BLaER1 (cell line): ENCODE results near the gene VAV1.

ENCODE experiments used
- H3K27ac ChIP-seq: shearing (Covaris generic); formaldehyde crosslinking; 2 replicates; pipeline ENCODE4 v1.8.1; 2022
- H3K27me3 ChIP-seq: shearing (Covaris generic); formaldehyde crosslinking; 2 replicates; pipeline ENCODE4 v1.8.1; 2022
- H3K36me3 ChIP-seq: shearing (Covaris generic); formaldehyde crosslinking; 2 replicates; pipeline ENCODE4 v1.8.1; 2022
- H3K4me1 ChIP-seq: shearing (Covaris generic); formaldehyde crosslinking; 2 replicates; pipeline ENCODE4 v1.8.1; 2022
- H3K4me2 ChIP-seq: shearing (Covaris generic); formaldehyde crosslinking; 2 replicates; pipeline ENCODE4 v1.8.1; 2022
- H3K4me3 ChIP-seq: shearing (Covaris generic); formaldehyde crosslinking; 2 replicates; pipeline ENCODE4 v1.8.1; 2022
- H3K9ac ChIP-seq: shearing (Covaris generic); formaldehyde crosslinking; 2 replicates; pipeline ENCODE4 v1.8.1; 2022
- H3K9me3 ChIP-seq: shearing (Covaris generic); formaldehyde crosslinking; 2 replicates; pipeline ENCODE4 v1.8.1; 2022
- H4K20me1 ChIP-seq: shearing (Covaris generic); formaldehyde crosslinking; 2 replicates; pipeline ENCODE4 v1.8.1; 2022
- Cebpa-rat ChIP-seq: shearing (Covaris generic); IDR thresholded peaks from 2 replicates; pipeline ENCODE4 v1.8.1; 2022

The VAV1 gene

GRCh38 chr19:6778386-6778785 is 5.9 kb downstream of the VAV1 start:
- Histone ChIP-seq H3K27ac (peak overlapping the region; percentile 28; the same call in 1 of the 2 replicates), H3K9ac (no peak overlapping the region)

GRCh38 chr19:6779206-6779605 is 6.7 kb downstream of the VAV1 start:
- H3K27me3 ChIP-seq = no peaks in the 10 kb centered on the region
- no peak overlapping the region for H3K4me3 ChIP-seq
- peaks cover 47% of the 10 kb centered on the region for H3K4me1 ChIP-seq
- 0 out of 2 replicates have a peak overlapping the region, but pooled peaks have one; percentile 17 for H3K4me2 ChIP-seq
- peaks cover 90% of the 10 kb centered on the region for H3K36me3 ChIP-seq
- no peak for TF ChIP-seq Cebpa-rat
- no peak overlapping the region for H3K9ac ChIP-seq
- no peak overlapping the region for H3K27ac ChIP-seq
- H4K20me1 ChIP-seq = peaks cover 100% of the 10 kb centered on the region
- H3K9me3 ChIP-seq = no peaks in the 10 kb centered on the region

More at GRCh38 chr19:6778386-6778785, 5.9 kb downstream of the VAV1 start:
- Histone ChIP-seq H3K27me3 (no peaks in the 10 kb centered on the region), H4K20me1 (peaks cover 100% of the 10 kb centered on the region), H3K9me3 (no peaks in the 10 kb centered on the region), H3K4me1 (peaks cover 47% of the 10 kb centered on the region), H3K4me3 (no peak overlapping the region), H3K36me3 (peaks cover 82% of the 10 kb centered on the region), H3K4me2 (peak overlapping the region; percentile 54)
- TF ChIP-seq Cebpa-rat = no peak

GRCh38 chr19:6787393-6787792 is 14.9 kb downstream of the VAV1 start:
- no peak for TF ChIP-seq Cebpa-rat
- Histone ChIP-seq H3K27me3 (no peaks in the 10 kb centered on the region), H3K4me1 (peaks cover 15% of the 10 kb centered on the region), H3K4me3 (no peak overlapping the region), H3K27ac (no peak overlapping the region), H3K9ac (no peak overlapping the region), H3K4me2 (no peak overlapping the region), H3K36me3 (peaks cover 99% of the 10 kb centered on the region), H4K20me1 (peaks cover 100% of the 10 kb centered on the region), H3K9me3 (peaks cover 32% of the 10 kb centered on the region)

- H3K9me3 ChIP-seq = peaks cover 40% of the 10 kb centered on the region
- H3K4me1 ChIP-seq = peaks cover 20% of the 10 kb centered on the region
- peaks cover 99% of the 10 kb centered on the region for H4K20me1 ChIP-seq
- no peak overlapping the region for H3K9ac ChIP-seq
- H3K27me3 ChIP-seq = no peaks in the 10 kb centered on the region
- H3K36me3 ChIP-seq = peaks cover 96% of the 10 kb centered on the region
- no peak for TF ChIP-seq Cebpa-rat
- H3K4me3 ChIP-seq = no peak overlapping the region
- no peak overlapping the region for H3K4me2 ChIP-seq
- H3K27ac ChIP-seq = no peak overlapping the region
Observed at GRCh38 chr19:6788896-6789295, 16.4 kb downstream of the VAV1 start.

- peaks cover 98% of the 10 kb centered on the region for H4K20me1 ChIP-seq
- peaks cover 56% of the 10 kb centered on the region for H3K9me3 ChIP-seq
- H3K4me2 ChIP-seq = no peak overlapping the region
- H3K9ac ChIP-seq = no peak overlapping the region
- no peaks in the 10 kb centered on the region for H3K27me3 ChIP-seq
- no peak overlapping the region for H3K4me3 ChIP-seq
- H3K36me3 ChIP-seq = peaks cover 95% of the 10 kb centered on the region
- peaks cover 20% of the 10 kb centered on the region for H3K4me1 ChIP-seq
- no peak for TF ChIP-seq Cebpa-rat
- no peak overlapping the region for H3K27ac ChIP-seq
Observed at GRCh38 chr19:6790194-6791128, 18.0 kb downstream of the VAV1 start.

- H3K4me2 ChIP-seq = no peak overlapping the region
- H4K20me1 ChIP-seq = peaks cover 98% of the 10 kb centered on the region
- no peak for TF ChIP-seq Cebpa-rat
- H3K4me1 ChIP-seq = peaks cover 23% of the 10 kb centered on the region
- H3K9me3 ChIP-seq = peaks cover 56% of the 10 kb centered on the region
- peaks cover 95% of the 10 kb centered on the region for H3K36me3 ChIP-seq
- H3K27ac ChIP-seq = no peak overlapping the region
- no peak overlapping the region for H3K4me3 ChIP-seq
- no peaks in the 10 kb centered on the region for H3K27me3 ChIP-seq
- no peak overlapping the region for H3K9ac ChIP-seq
Observed at GRCh38 chr19:6791237-6791636, 18.7 kb downstream of the VAV1 start.

- peaks cover 55% of the 10 kb centered on the region for H3K9me3 ChIP-seq
- no peak overlapping the region for H3K9ac ChIP-seq
- H4K20me1 ChIP-seq = peaks cover 97% of the 10 kb centered on the region
- H3K27ac ChIP-seq = no peak overlapping the region
- H3K27me3 ChIP-seq = no peaks in the 10 kb centered on the region
- no peak overlapping the region for H3K4me3 ChIP-seq
- no peak overlapping the region for H3K4me2 ChIP-seq
- no peak for TF ChIP-seq Cebpa-rat
- H3K36me3 ChIP-seq = peaks cover 86% of the 10 kb centered on the region
- H3K4me1 ChIP-seq = peaks cover 34% of the 10 kb centered on the region
Observed at GRCh38 chr19:6793411-6793810, 20.9 kb downstream of the VAV1 start.

GRCh38 chr19:6793973-6794372 is 21.5 kb downstream of the VAV1 start:
- Histone ChIP-seq H3K27me3 (no peaks in the 10 kb centered on the region), H4K20me1 (peaks cover 91% of the 10 kb centered on the region), H3K4me2 (no peak overlapping the region), H3K36me3 (peaks cover 81% of the 10 kb centered on the region), H3K27ac (no peak overlapping the region), H3K9me3 (peaks cover 49% of the 10 kb centered on the region), H3K9ac (no peak overlapping the region), H3K4me1 (peaks cover 33% of the 10 kb centered on the region), H3K4me3 (no peak overlapping the region)
- TF ChIP-seq Cebpa-rat = no peak

GRCh38 chr19:6794686-6795431 is 22.4 kb downstream of the VAV1 start:
- H3K9ac ChIP-seq = no peak overlapping the region
- H3K27me3 ChIP-seq = no peaks in the 10 kb centered on the region
- peaks cover 87% of the 10 kb centered on the region for H4K20me1 ChIP-seq
- H3K4me3 ChIP-seq = no peak overlapping the region
- no peak overlapping the region for H3K27ac ChIP-seq
- no peak overlapping the region for H3K4me2 ChIP-seq
- H3K4me1 ChIP-seq = peaks cover 42% of the 10 kb centered on the region
- H3K36me3 ChIP-seq = peaks cover 72% of the 10 kb centered on the region
- H3K9me3 ChIP-seq = peaks cover 40% of the 10 kb centered on the region
- TF ChIP-seq Cebpa-rat = no peak

- H3K27ac ChIP-seq = no peak overlapping the region
- H3K4me3 ChIP-seq = no peak overlapping the region
- no peak overlapping the region for H3K9ac ChIP-seq
- peaks cover 73% of the 10 kb centered on the region for H4K20me1 ChIP-seq
- H3K36me3 ChIP-seq = peaks cover 58% of the 10 kb centered on the region
- H3K9me3 ChIP-seq = peaks cover 27% of the 10 kb centered on the region
- H3K4me2 ChIP-seq = no peak overlapping the region
- H3K4me1 ChIP-seq = peaks cover 56% of the 10 kb centered on the region
- no peak for TF ChIP-seq Cebpa-rat
- no peaks in the 10 kb centered on the region for H3K27me3 ChIP-seq
Observed at GRCh38 chr19:6796278-6796677, 23.8 kb downstream of the VAV1 start.
